ENCODE results near the gene SLC9A8. TPM values are rescaled to one million over a fixed set of nuclear protein-coding genes. Genes with fewer than 3 reads are reported as not detected.

Gene SLC9A8
- total RNA-seq, 1 experiment from 2014 or later, result 21.4 TPM

DNA sequence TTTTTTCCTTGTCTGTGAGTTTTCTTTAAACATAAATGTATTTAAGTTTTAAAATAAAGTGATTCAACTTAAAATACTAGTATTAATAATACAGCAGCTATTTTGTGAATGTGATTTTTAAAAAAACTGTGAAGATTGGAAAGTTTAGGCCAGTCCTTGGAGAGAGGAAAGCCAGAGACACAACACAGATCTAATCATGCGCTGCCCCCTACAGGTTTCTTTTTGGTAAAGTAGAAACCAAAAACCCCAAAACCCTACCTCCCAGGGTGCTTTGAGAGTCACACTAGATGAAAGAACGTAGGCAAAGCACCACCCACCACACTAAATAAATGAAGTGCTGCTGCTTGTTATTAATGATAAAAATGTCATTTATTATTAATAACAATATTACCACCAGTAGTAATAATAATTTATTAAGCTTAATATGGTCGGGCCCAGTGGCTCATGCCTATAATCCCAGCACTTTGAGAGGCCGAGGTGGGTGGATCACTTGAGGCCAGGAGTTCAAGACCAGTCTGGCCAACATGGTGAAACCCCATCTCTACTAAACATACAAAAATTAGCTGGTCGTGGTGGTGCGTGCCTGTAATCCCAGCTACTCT, 33.7 kb downstream of the SLC9A8 start:
- Histone ChIP-seq H4K20me1 (ENCODE audit: insufficient read depth) (no peaks in the 10 kb centered on the region), H3K27ac (peak overlapping the region; percentile 33), H3K36me3 (ENCODE audit: low read depth) (peaks cover 24% of the 10 kb centered on the region; the same call in 1 of the 2 replicates), H3F3A (ENCODE audit: insufficient read depth, low read depth) (peaks cover 22% of the 10 kb centered on the region; the same call in 1 of the 2 replicates), H3K27me3 (ENCODE audit: insufficient read depth, low read depth) (no peaks in the 10 kb centered on the region), H3K4me3 (no peak overlapping the region), H3K4me1 (replicated peaks; ENCODE audit: insufficient read depth) (peaks cover 8% of the 10 kb centered on the region; the same call in 1 of the 2 replicates), H3K9me3 (ENCODE audit: insufficient read depth, low read depth) (no peaks in the 10 kb centered on the region), H3K9me2 (ENCODE audit: insufficient read depth) (no peaks in the 10 kb centered on the region), H3K4me2 (no peak overlapping the region), H2AFZ (no peak overlapping the region), H3K79me2 (ENCODE audit: low read depth) (no peaks in the 10 kb centered on the region)
- TF ChIP-seq EZH2 (IDR thresholded peaks at IDR 0.05; ENCODE audit: low read depth), result no peak
- peak; percentile 90 for TF ChIP-seq CTCF (conservative IDR thresholded peaks at IDR 0.05)
- ChIA-PET CTCF (interaction anchor here (0.6 to 1.7 kb wide), 10 partner anchors 32 to 305 kb away, joined by 3 to 17 read pairs (median 3); no protein-coding TSS in a partner anchor), POLR2A (ENCODE audit: unreplicated experiment) (interaction anchor here (0.6 kb wide), 1 partner anchor 600 kb away, joined by 6 read pairs; no protein-coding TSS in a partner anchor)
- BruUV-seq (replicated peaks), result no TSS peak
- intact Hi-C loops (cut with micrococcal nuclease; ENCODE audit: unreplicated experiment), result loop anchor here (1.0 kb wide), 1 partner anchor 235 kb away; no protein-coding TSS in a partner anchor
- DNase-seq, result peak; percentile 35 to 62

DNA sequence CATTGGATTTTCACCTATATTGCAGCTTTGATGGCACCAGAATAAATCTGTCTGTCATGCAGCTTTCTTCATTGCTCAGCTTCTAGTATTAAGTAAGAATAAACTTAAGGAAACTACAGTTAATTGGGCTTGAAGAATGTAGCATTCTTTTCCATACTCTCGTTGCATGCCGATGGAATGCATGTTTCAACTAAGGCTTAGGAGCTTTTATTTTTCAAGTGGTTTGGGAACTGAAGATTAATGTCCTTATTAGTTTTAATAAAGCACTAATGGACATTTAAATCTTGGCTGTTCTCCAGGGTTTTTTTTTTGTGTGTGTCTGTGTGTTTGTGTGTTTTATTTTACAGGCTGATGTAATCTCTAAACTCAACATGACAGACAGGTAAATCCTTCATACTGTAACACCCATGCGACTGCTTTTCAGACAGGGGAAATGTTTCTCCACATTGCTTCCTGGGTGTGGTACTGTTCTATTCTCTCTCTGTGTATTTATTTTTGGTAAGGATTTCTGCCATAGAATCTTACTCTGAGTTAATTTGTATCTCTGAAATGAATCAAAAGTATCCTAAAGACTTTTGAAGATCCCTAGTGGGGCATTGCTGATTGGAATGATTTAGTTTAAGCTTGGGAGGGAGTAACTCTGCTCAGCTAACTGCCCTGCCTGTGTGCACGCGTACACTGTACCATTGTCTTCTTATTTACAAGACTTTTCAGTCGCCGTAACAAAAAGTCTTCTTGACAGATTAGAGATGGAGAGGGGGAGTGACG, 38.0 kb downstream of the SLC9A8 start:
- Histone ChIP-seq H2AFZ (no peak overlapping the region), H3F3A (ENCODE audit: insufficient read depth, low read depth) (peaks cover 19% of the 10 kb centered on the region; the same call in 1 of the 2 replicates), H3K4me1 (replicated peaks; ENCODE audit: insufficient read depth) (peaks cover 14% of the 10 kb centered on the region; the same call in 1 of the 2 replicates), H3K27ac (no peak overlapping the region), H3K27me3 (ENCODE audit: insufficient read depth, low read depth) (no peaks in the 10 kb centered on the region), H4K20me1 (ENCODE audit: insufficient read depth) (no peaks in the 10 kb centered on the region), H3K9me3 (ENCODE audit: insufficient read depth, low read depth) (no peaks in the 10 kb centered on the region), H3K36me3 (ENCODE audit: low read depth) (0 out of 2 replicates have a peak, but pooled peaks cover 20% of the 10 kb centered on the region), H3K79me2 (ENCODE audit: low read depth) (no peaks in the 10 kb centered on the region), H3K4me2 (no peak overlapping the region), H3K4me3 (no peak overlapping the region), H3K9me2 (ENCODE audit: insufficient read depth) (no peaks in the 10 kb centered on the region)
- no peak for DNase-seq
- no peak for TF ChIP-seq EZH2 (IDR thresholded peaks at IDR 0.05; ENCODE audit: low read depth)
- TF ChIP-seq CTCF (conservative IDR thresholded peaks at IDR 0.05), result no peak
- ChIA-PET POLR2A (ENCODE audit: unreplicated experiment) (no interaction called here), CTCF (no interaction called here)
- BruUV-seq (replicated peaks), result no TSS peak
- intact Hi-C loops (cut with micrococcal nuclease; ENCODE audit: unreplicated experiment), result no loop called here

- no peaks in the 10 kb centered on the region for H3K27me3 ChIP-seq (ENCODE audit: insufficient read depth, low read depth)
- BruUV-seq (replicated peaks), result no TSS peak
- no peak overlapping the region for H3K4me2 ChIP-seq
- H3K36me3 ChIP-seq (ENCODE audit: low read depth), result 0 out of 2 replicates have a peak, but pooled peaks cover 26% of the 10 kb centered on the region
- peaks cover 8% of the 10 kb centered on the region; the same call in 1 of the 2 replicates for H3K4me1 ChIP-seq (replicated peaks; ENCODE audit: insufficient read depth)
- no peak overlapping the region for H3K27ac ChIP-seq
- H4K20me1 ChIP-seq (ENCODE audit: insufficient read depth), result no peaks in the 10 kb centered on the region
- CTCF ChIA-PET, result no interaction called here
- no peaks in the 10 kb centered on the region for H3K9me3 ChIP-seq (ENCODE audit: insufficient read depth, low read depth)
- TF ChIP-seq CTCF (conservative IDR thresholded peaks at IDR 0.05), result no peak
- TF ChIP-seq EZH2 (IDR thresholded peaks at IDR 0.05; ENCODE audit: low read depth), result no peak
- H3F3A ChIP-seq (ENCODE audit: insufficient read depth, low read depth), result peaks cover 19% of the 10 kb centered on the region; the same call in 1 of the 2 replicates
- no peak overlapping the region for H2AFZ ChIP-seq
- H3K79me2 ChIP-seq (ENCODE audit: low read depth), result no peaks in the 10 kb centered on the region
- no peaks in the 10 kb centered on the region for H3K9me2 ChIP-seq (ENCODE audit: insufficient read depth)
- intact Hi-C loops (cut with micrococcal nuclease; ENCODE audit: unreplicated experiment), result no loop called here
- H3K4me3 ChIP-seq, result no peak overlapping the region
- POLR2A ChIA-PET (ENCODE audit: unreplicated experiment), result no interaction called here
- no peak for DNase-seq
Observed at GRCh38 chr20:49851231-49851705, 38.6 kb downstream of the SLC9A8 start.
